ENCODE data around the gene TAF4B. TPM values are rescaled to one million over a fixed set of nuclear protein-coding genes. Genes with fewer than 3 reads are reported as not detected.

The TAF4B gene
- total RNA-seq, 4 donors from 2014 or later = 3.7 to 11.9 (median 7.1) TPM

DNA sequence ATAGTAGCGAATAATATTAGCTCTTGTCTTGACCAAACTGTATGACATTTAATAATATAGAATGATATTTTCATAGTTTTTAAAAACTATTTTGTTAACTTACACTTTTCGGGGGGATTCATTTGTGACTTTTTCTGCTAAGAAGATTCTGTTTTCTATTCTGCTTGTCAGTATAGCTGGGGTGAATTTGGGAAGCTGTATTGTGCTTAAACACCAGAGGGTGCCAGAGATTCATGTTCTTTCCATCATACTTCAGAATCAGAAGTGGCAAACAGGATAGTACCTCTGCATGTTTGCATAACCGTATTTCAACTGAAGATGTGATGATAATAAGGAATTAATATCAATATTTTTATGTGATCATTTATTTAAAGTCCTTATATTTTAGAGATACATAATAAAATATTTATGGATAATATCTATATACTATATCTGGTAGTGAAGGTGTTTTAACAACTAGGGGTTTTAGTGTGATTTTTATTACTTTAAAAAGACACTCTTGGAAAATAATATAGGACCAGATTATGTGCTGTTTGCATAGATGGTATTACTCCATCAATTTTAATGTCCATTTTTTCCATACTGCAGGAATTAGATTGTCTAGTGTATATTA is 81.0 kb downstream of the TAF4B start:
- intact Hi-C loops (cut with DNase I; ENCODE audit: low total_unique reads) (no loop called here), in situ Hi-C loops (cut with MboI; ENCODE audit: low pct_ligation_motif_present in 1 of 4, low pct_unique_long_range_greater_than_20kb in 1 of 4, low sequenced_read_pairs in 3 of 4) (no loop called here)
- TF ChIP-seq EP300 (IDR thresholded peaks at IDR 0.05; ENCODE audit: low read depth) (no peak), POLR2A (IDR thresholded peaks at IDR 0.05) (no peak), POLR2AphosphoS5 (IDR thresholded peaks at IDR 0.05) (no peak)
- TF ChIP-seq, protein P1, sequence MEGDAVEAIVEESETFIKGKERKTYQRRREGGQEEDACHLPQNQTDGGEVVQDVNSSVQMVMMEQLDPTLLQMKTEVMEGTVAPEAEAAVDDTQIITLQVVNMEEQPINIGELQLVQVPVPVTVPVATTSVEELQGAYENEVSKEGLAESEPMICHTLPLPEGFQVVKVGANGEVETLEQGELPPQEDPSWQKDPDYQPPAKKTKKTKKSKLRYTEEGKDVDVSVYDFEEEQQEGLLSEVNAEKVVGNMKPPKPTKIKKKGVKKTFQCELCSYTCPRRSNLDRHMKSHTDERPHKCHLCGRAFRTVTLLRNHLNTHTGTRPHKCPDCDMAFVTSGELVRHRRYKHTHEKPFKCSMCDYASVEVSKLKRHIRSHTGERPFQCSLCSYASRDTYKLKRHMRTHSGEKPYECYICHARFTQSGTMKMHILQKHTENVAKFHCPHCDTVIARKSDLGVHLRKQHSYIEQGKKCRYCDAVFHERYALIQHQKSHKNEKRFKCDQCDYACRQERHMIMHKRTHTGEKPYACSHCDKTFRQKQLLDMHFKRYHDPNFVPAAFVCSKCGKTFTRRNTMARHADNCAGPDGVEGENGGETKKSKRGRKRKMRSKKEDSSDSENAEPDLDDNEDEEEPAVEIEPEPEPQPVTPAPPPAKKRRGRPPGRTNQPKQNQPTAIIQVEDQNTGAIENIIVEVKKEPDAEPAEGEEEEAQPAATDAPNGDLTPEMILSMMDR (IDR thresholded peaks at IDR 0.05) = peak; percentile 40 to 53 (median 51)
- Histone ChIP-seq H3K9me3 (no peaks in the 10 kb centered on the region), H3K4me1 (no peaks in the 10 kb centered on the region), H3K36me3 (no peaks in the 10 kb centered on the region), H3K27ac (no peak overlapping the region), H3K27me3 (no peaks in the 10 kb centered on the region), H3K4me3 (no peak overlapping the region)
- no peak for DNase-seq
- 42 to 55% methylated on average over 3 of the region's 3 CpGs for WGBS, 2 donors (ENCODE audit: low coverage in 1 of 2)

DNA sequence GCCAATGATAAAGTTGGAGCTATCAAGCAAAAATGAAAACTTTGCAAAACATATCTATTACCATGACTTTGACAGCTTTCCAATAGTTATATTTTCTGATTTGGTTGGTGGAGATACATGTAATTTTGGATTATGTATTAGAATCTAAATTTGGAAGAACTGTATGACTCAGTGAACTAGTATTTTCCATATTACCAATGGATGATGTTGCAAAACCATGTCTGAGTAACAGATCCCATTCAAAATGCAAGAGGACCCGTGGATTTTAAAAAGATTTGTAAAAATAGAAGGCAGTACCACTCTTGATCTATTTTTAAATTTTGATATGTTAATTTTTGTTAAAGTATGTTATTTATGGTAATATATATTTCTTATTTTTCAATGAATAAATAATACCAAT is 83.0 kb downstream of the TAF4B start:
- 67 to 69% methylated on average over 1 of the region's 1 CpG for WGBS, 2 donors (ENCODE audit: low coverage in 1 of 2)
- intact Hi-C loops (cut with DNase I; ENCODE audit: low total_unique reads) = no loop called here
- Histone ChIP-seq H3K27me3 (no peaks in the 10 kb centered on the region), H3K4me1 (no peaks in the 10 kb centered on the region), H3K27ac (no peak overlapping the region), H3K36me3 (no peaks in the 10 kb centered on the region), H3K9me3 (no peaks in the 10 kb centered on the region), H3K4me3 (no peak overlapping the region)
- DNase-seq = no peak
- in situ Hi-C loops (cut with MboI; ENCODE audit: low pct_ligation_motif_present in 1 of 4, low pct_unique_long_range_greater_than_20kb in 1 of 4, low sequenced_read_pairs in 3 of 4) = no loop called here
- no peak for TF ChIP-seq POLR2A (IDR thresholded peaks at IDR 0.05)
- no peak for TF ChIP-seq POLR2AphosphoS5 (IDR thresholded peaks at IDR 0.05)
- TF ChIP-seq, protein P1 (IDR thresholded peaks at IDR 0.05) = no peak
- TF ChIP-seq EP300 (IDR thresholded peaks at IDR 0.05; ENCODE audit: low read depth) = no peak

GRCh38 chr18:26312199-26312598 is 86.0 kb downstream of the TAF4B start:
- Histone ChIP-seq H3K4me3 (no peak overlapping the region), H3K27me3 (no peaks in the 10 kb centered on the region), H3K27ac (no peak overlapping the region), H3K9me3 (no peaks in the 10 kb centered on the region), H3K4me1 (no peaks in the 10 kb centered on the region), H3K36me3 (no peaks in the 10 kb centered on the region)
- DNase-seq = no peak
- intact Hi-C loops (cut with DNase I; ENCODE audit: low total_unique reads) = no loop called here
- 100% methylated on average over 1 of the region's 1 CpG for WGBS, 2 donors (ENCODE audit: low coverage in 1 of 2)
- TF ChIP-seq EP300 (IDR thresholded peaks at IDR 0.05; ENCODE audit: low read depth) (no peak), POLR2AphosphoS5 (IDR thresholded peaks at IDR 0.05) (no peak), POLR2A (IDR thresholded peaks at IDR 0.05) (no peak)
- TF ChIP-seq, protein P1 (IDR thresholded peaks at IDR 0.05) = no peak
- in situ Hi-C loops (cut with MboI; ENCODE audit: low pct_ligation_motif_present in 1 of 4, low pct_unique_long_range_greater_than_20kb in 1 of 4, low sequenced_read_pairs in 3 of 4) = no loop called here

GRCh38 chr18:26317398-26317797 is 91.2 kb downstream of the TAF4B start:
- H3K27me3 ChIP-seq = no peaks in the 10 kb centered on the region
- WGBS, 2 donors (ENCODE audit: low coverage in 1 of 2) = 77 to 83% methylated on average over 3 of the region's 3 CpGs
- no peak overlapping the region for H3K27ac ChIP-seq
- in situ Hi-C loops (cut with MboI; ENCODE audit: low pct_ligation_motif_present in 1 of 4, low pct_unique_long_range_greater_than_20kb in 1 of 4, low sequenced_read_pairs in 3 of 4) = no loop called here
- no peak for DNase-seq
- H3K4me1 ChIP-seq = no peaks in the 10 kb centered on the region
- H3K9me3 ChIP-seq = no peaks in the 10 kb centered on the region
- TF ChIP-seq EP300 (IDR thresholded peaks at IDR 0.05; ENCODE audit: low read depth) = no peak
- no peak for TF ChIP-seq POLR2A (IDR thresholded peaks at IDR 0.05)
- TF ChIP-seq, protein P1 (IDR thresholded peaks at IDR 0.05) = no peak
- no peak for TF ChIP-seq POLR2AphosphoS5 (IDR thresholded peaks at IDR 0.05)
- intact Hi-C loops (cut with DNase I; ENCODE audit: low total_unique reads) = no loop called here
- H3K36me3 ChIP-seq = no peaks in the 10 kb centered on the region
- no peak overlapping the region for H3K4me3 ChIP-seq

All from transverse colon (tissue), 4 donors.